HepG2 (cell line): Measurements from ENCODE around the gene PCSK6. TPM values are rescaled to one million over a fixed set of nuclear protein-coding genes. Genes with fewer than 3 reads are reported as not detected.

Experiments used
- ATAC-seq: fragments of 200-7000 bp; cut with Tn5 transposase; 3 replicates; pipeline ENCODE4 v1.9.1; 2020; ENCODE audit warnings: mild to moderate bottlenecking, moderate library complexity
- BruUV-seq: library from RNA; stranded (reverse); fragments of 400-500 nt; replicated peaks from 2 replicates; lab custom pipeline; 2021; lab: Mats Ljungman, UMichigan
- CTCF ChIA-PET: fragments of 300-600 bp; formaldehyde crosslinking; extraction: SDS; loops from one replicate; lab custom pipeline; 2021; ENCODE audit warnings: low total read pairs, inconsistent platforms, low intra/inter-chr PET ratio; lab: Yijun Ruan, JAX
- POLR2A ChIA-PET: fragments of 350-600 bp; sonication (Branson Sonifier 250); formaldehyde crosslinking; loops from one replicate; lab custom pipeline; 2020; ENCODE audit warnings: antibody characterized with exemption, inconsistent platforms; lab: Yijun Ruan, JAX
- DNase-seq: peaks from one replicate; pipeline ENCODE4 v3.0.0-alpha.2; 2015; ENCODE audit warnings: low spot score
- FAIRE-seq: peaks from 3 replicates; lab custom pipeline; 2011; peaks lifted over from hg19 to GRCh38; lab: Jason Lieb, UNC
- H2AFZ ChIP-seq: one replicate; pipeline ENCODE4 v1.6.1; 2011; ENCODE audit warnings: low read length, inconsistent platforms
- H3K27ac ChIP-seq: fragments of 300-600 bp; 3 replicates; pipeline ENCODE4 v1.8.0; 2011; ENCODE audit warnings: mixed run types, mild to moderate bottlenecking, mixed read lengths, low read length, inconsistent platforms; ENCODE audit not compliant: insufficient read depth; ENCODE audit errors: extremely low read length
- H3K27me3 ChIP-seq, 2 experiments: fragments of 200-600 bp in 1 of 2; 2 replicates in 1 of 2; 3 replicates in 1 of 2; pipeline versions ENCODE4 v1.6.0 to v1.8.0; 2011; ENCODE audit warnings: low read length in 2 of 2, mild to moderate bottlenecking in 2 of 2, moderate library complexity in 2 of 2, inconsistent platforms in 1 of 2; ENCODE audit not compliant: insufficient read depth in 2 of 2, control insufficient read depth in 1 of 2
- H3K36me3 ChIP-seq, 2 experiments: fragments of 200-600 bp in 1 of 2; replicated peaks in 1 of 2; 2 replicates in 1 of 2; 3 replicates in 1 of 2; pipeline versions ENCODE4 v1.5.1 to v1.8.0; 2011; ENCODE audit warnings: low read length in 2 of 2, inconsistent platforms in 1 of 2; ENCODE audit not compliant: insufficient read depth in 2 of 2, control insufficient read depth in 1 of 2
- H3K4me1 ChIP-seq: 2 replicates; pipeline ENCODE4 v1.5.1; 2012; ENCODE audit warnings: low read length, inconsistent platforms; ENCODE audit not compliant: insufficient read depth
- H3K4me2 ChIP-seq: 2 replicates; pipeline ENCODE4 v1.6.0; 2011; ENCODE audit warnings: low read depth, low read length, inconsistent platforms
- H3K4me3 ChIP-seq, 3 experiments: fragments of 200-600 bp in 1 of 3; sonication (generic), shearing (Covaris generic) in 1 of 3; replicated peaks in 1 of 3; 2 replicates each; pipeline ENCODE4 v1.5.1; 2011 to 2016; ENCODE audit warnings: low read length in 3 of 3, inconsistent platforms in 2 of 3, low read depth in 2 of 3, mild to moderate bottlenecking in 2 of 3, control low read depth in 1 of 3, mixed read lengths in 1 of 3; ENCODE audit not compliant: insufficient read depth in 1 of 3
- H3K79me2 ChIP-seq: one replicate; pipeline ENCODE4 v1.6.1; 2011; ENCODE audit warnings: low read length, inconsistent platforms; ENCODE audit not compliant: insufficient read depth
- H3K9ac ChIP-seq: 2 replicates; pipeline ENCODE4 v1.6.0; 2011; ENCODE audit warnings: mild to moderate bottlenecking, low read depth, low read length, inconsistent platforms; ENCODE audit not compliant: insufficient read depth
- H3K9me3 ChIP-seq: 2 replicates; pipeline ENCODE4 v1.5.1; 2012; ENCODE audit warnings: mild to moderate bottlenecking, low read length
- H4K20me1 ChIP-seq: 2 replicates; pipeline ENCODE4 v1.6.0; 2011; ENCODE audit warnings: inconsistent platforms, mild to moderate bottlenecking, low read length, moderate library complexity; ENCODE audit not compliant: insufficient read depth
- LCORL ChIP-seq, 2 experiments: fragments of 450-650 bp in 1 of 2; sonication (generic) in 1 of 2; formaldehyde crosslinking in 1 of 2; IDR thresholded peaks; 2 replicates each; pipeline versions ENCODE4 v1.5.0 to v1.6.1; 2017 to 2020; ENCODE audit warnings: antibody characterized with exemption in 1 of 2, missing genetic modification reagents in 1 of 2
- NFE2L1 ChIP-seq: sonication (generic); formaldehyde crosslinking; IDR thresholded peaks from 2 replicates; pipeline ENCODE4 v1.4.0; 2020; ENCODE audit warnings: missing genetic modification reagents, mild to moderate bottlenecking, borderline replicate concordance
- PHB2 ChIP-seq: fragments of 450-650 bp; IDR thresholded peaks from 2 replicates; pipeline ENCODE4 v1.6.1; 2018; ENCODE audit not compliant: partially characterized antibody
- REXO4 ChIP-seq: sonication (generic); formaldehyde crosslinking; IDR thresholded peaks from 2 replicates; pipeline ENCODE4 v1.8.0; 2022; ENCODE audit warnings: missing genetic modification reagents, mild to moderate bottlenecking, borderline replicate concordance
- ZNF160 ChIP-seq: sonication (generic); formaldehyde crosslinking; IDR thresholded peaks from 2 replicates; pipeline ENCODE4 v1.8.0; 2022; ENCODE audit warnings: mild to moderate bottlenecking, inconsistent platforms, missing genetic modification reagents
- ZNF235 ChIP-seq: sonication (generic); formaldehyde crosslinking; IDR thresholded peaks from 2 replicates; pipeline ENCODE4 v1.8.1; 2023; ENCODE audit warnings: mild to moderate bottlenecking, missing genetic modification reagents, borderline replicate concordance
- ZNF562 ChIP-seq: sonication (generic); formaldehyde crosslinking; IDR thresholded peaks from 2 replicates; pipeline ENCODE4 v1.8.0; 2022; ENCODE audit warnings: missing genetic modification reagents, borderline replicate concordance
- WGBS: methylation state at CpG from one replicate; pipeline ENCODE4 v1.1.6; 2017; ENCODE audit warnings: low lambda C conversion rate; 5-methylcytosine and 5-hydroxymethylcytosine counted together
- in situ Hi-C: cut with HindIII; loops from 2 replicates; pipeline ENCODE4 v1.10.0; 2017; ENCODE audit warnings: low pct_unique_long_range_greater_than_20kb; ENCODE audit not compliant: extremely low pct_ligation_motif_present
- intact Hi-C: fragments of 100-400 bp; cut with micrococcal nuclease; formaldehyde crosslinking; loops from one replicate; pipeline ENCODE4 v1.10.0; 2022; ENCODE audit not compliant: unreplicated experiment
- polyA plus RNA-seq, 8 experiments: library from polyadenylated mRNA; depleted of rRNA in 3 of 8; stranded (reverse) in 7 of 8; unstranded in 1 of 8; fragments of >200 nt; fragmentation: Illumina TruSeq in 4 of 8; extraction: Trizol in 4 of 8; gene quantifications; 2 replicates each; pipeline versions ENCODE4 v1.2.1 to v1.2.3, GENCODE V29; 2011 to 2016; ENCODE audit warnings: low read depth in 4 of 8, missing spikeins in 1 of 8, mixed read lengths in 1 of 8; ENCODE audit not compliant: insufficient read depth in 1 of 8
- total RNA-seq, 5 experiments: library from RNA; depleted of rRNA; stranded (reverse); fragments of >200 nt; fragmentation: Illumina TruSeq; extraction: Trizol; gene quantifications; 2 replicates each; pipeline ENCODE4 v1.2.3, GENCODE V29; 2016; ENCODE audit warnings: low read depth in 1 of 5
- TF ChIP-seq, protein P1 (sequence below), 2 experiments: IDR thresholded peaks; 2 replicates each; pipeline ENCODE4 v1.6.1; 2011 to 2012; ENCODE audit warnings: low read length in 2 of 2, borderline replicate concordance in 1 of 2, low read depth in 1 of 2, mild to moderate bottlenecking in 1 of 2, moderate library complexity in 1 of 2
- TF ChIP-seq, protein P2 (sequence below): sonication (generic); formaldehyde crosslinking; conservative IDR thresholded peaks from 2 replicates; pipeline ENCODE4 v1.8.0; 2022; ENCODE audit warnings: mild to moderate bottlenecking, moderate library complexity, missing genetic modification reagents
- TF ChIP-seq, protein P3 (sequence below): sonication (generic); formaldehyde crosslinking; IDR thresholded peaks from 2 replicates; pipeline ENCODE4 v1.4.0; 2020; ENCODE audit warnings: missing genetic modification reagents

The PCSK6 gene
- total and polyA plus RNA-seq, 2 of the 13 experiments (the other 11 are each of a cell fraction or from before 2014, with no cell fraction given): 56.5 to 155 TPM

DNA sequence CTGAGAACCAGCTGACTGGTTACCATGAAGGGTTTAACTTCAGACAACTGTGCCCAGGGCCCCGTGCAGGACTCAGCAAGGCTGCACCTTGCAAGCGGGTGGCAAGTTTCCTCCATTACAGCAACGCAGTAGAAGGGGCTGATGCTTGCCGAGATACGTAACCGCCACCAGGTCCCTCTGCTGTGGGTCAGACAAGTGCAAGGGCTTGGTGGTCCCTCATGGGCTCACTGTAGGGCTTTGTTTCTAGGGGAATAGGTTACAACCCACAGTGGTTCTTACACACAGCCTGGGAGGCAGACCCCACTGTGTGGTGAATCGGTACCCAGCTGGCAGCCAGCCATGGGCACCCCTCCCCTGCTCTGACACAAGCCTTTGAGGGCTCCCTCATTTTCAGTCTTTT, 179.0 kb downstream of the PCSK6 start (continued):
- TF ChIP-seq LCORL (IDR thresholded peaks at IDR 0.05) (no peak), LCORL (CRISPR knock-in tag; IDR thresholded peaks at IDR 0.05) (no peak), NFE2L1 (CRISPR knock-in tag) (no peak), PHB2 (no peak)
- TF ChIP-seq, protein P1, sequence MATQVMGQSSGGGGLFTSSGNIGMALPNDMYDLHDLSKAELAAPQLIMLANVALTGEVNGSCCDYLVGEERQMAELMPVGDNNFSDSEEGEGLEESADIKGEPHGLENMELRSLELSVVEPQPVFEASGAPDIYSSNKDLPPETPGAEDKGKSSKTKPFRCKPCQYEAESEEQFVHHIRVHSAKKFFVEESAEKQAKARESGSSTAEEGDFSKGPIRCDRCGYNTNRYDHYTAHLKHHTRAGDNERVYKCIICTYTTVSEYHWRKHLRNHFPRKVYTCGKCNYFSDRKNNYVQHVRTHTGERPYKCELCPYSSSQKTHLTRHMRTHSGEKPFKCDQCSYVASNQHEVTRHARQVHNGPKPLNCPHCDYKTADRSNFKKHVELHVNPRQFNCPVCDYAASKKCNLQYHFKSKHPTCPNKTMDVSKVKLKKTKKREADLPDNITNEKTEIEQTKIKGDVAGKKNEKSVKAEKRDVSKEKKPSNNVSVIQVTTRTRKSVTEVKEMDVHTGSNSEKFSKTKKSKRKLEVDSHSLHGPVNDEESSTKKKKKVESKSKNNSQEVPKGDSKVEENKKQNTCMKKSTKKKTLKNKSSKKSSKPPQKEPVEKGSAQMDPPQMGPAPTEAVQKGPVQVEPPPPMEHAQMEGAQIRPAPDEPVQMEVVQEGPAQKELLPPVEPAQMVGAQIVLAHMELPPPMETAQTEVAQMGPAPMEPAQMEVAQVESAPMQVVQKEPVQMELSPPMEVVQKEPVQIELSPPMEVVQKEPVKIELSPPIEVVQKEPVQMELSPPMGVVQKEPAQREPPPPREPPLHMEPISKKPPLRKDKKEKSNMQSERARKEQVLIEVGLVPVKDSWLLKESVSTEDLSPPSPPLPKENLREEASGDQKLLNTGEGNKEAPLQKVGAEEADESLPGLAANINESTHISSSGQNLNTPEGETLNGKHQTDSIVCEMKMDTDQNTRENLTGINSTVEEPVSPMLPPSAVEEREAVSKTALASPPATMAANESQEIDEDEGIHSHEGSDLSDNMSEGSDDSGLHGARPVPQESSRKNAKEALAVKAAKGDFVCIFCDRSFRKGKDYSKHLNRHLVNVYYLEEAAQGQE (IDR thresholded peaks at IDR 0.05; ENCODE audit: borderline replicate concordance in 1 of 2, low read depth in 1 of 2, low read length in 2 of 2): no peak

DNA sequence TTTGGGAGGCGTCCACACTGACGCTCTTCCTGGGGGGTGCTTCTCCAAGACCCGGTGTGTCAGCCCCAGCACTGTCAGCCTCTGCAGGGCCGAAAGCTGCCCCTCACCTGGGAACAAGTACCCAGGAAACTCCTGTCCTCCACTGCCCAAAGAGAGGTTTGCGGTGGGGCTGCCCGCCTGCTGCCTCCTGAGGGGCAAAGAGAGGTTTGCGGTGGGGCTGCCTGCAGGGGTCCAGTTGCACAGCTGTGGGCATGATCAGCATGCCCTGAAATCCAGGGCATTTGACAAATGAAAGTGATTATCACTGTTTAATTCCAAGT, 179.4 kb downstream of the PCSK6 start:
- BruUV-seq: no TSS peak
- H3K4me2 ChIP-seq: no peak overlapping the region
- H3K9me3 ChIP-seq: no peaks in the 10 kb centered on the region
- no peak overlapping the region for H3K27ac ChIP-seq
- TF ChIP-seq REXO4 (CRISPR knock-in tag) (no peak), ZNF160 (CRISPR knock-in tag) (no peak), ZNF562 (CRISPR knock-in tag) (no peak), ZNF235 (no peak)
- TF ChIP-seq, protein P2, sequence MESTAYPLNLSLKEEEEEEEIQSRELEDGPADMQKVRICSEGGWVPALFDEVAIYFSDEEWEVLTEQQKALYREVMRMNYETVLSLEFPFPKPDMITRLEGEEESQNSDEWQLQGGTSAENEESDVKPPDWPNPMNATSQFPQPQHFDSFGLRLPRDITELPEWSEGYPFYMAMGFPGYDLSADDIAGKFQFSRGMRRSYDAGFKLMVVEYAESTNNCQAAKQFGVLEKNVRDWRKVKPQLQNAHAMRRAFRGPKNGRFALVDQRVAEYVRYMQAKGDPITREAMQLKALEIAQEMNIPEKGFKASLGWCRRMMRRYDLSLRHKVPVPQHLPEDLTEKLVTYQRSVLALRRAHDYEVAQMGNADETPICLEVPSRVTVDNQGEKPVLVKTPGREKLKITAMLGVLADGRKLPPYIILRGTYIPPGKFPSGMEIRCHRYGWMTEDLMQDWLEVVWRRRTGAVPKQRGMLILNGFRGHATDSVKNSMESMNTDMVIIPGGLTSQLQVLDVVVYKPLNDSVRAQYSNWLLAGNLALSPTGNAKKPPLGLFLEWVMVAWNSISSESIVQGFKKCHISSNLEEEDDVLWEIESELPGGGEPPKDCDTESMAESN (CRISPR knock-in tag): no peak
- TF ChIP-seq, protein P3, sequence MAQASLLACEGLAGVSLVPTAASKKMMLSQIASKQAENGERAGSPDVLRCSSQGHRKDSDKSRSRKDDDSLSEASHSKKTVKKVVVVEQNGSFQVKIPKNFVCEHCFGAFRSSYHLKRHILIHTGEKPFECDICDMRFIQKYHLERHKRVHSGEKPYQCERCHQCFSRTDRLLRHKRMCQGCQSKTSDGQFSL (CRISPR knock-in tag): no peak
- no peaks in the 10 kb centered on the region; a peak in 1 of 5 replicates for H3K27me3 ChIP-seq
- H3K79me2 ChIP-seq: no peaks in the 10 kb centered on the region
- no peak overlapping the region for H3K9ac ChIP-seq
- DNase-seq: no peak
- POLR2A ChIA-PET: no interaction called here
- H3K4me3 ChIP-seq: no peak overlapping the region
- in situ Hi-C loops: no loop called here
- H3K4me1 ChIP-seq: no peaks in the 10 kb centered on the region
- no peaks in the 10 kb centered on the region for H4K20me1 ChIP-seq
- H2AFZ ChIP-seq: no peak overlapping the region
- no peak for ATAC-seq
- H3K36me3 ChIP-seq: peaks cover 16 to 22% of the 10 kb centered on the region in 2 experiments; a peak in 4 of 5 replicates
- WGBS: 89% methylated on average over 3 of the region's 7 CpGs
- CTCF ChIA-PET: no interaction called here
- intact Hi-C loops: no loop called here
- no peak for FAIRE-seq
